ENCODE data around the gene PDZD7.

The PDZD7 gene
- total RNA-seq, result 0.18 to 2.3 (median 1.9) reads per million in 3 experiments

DNA sequence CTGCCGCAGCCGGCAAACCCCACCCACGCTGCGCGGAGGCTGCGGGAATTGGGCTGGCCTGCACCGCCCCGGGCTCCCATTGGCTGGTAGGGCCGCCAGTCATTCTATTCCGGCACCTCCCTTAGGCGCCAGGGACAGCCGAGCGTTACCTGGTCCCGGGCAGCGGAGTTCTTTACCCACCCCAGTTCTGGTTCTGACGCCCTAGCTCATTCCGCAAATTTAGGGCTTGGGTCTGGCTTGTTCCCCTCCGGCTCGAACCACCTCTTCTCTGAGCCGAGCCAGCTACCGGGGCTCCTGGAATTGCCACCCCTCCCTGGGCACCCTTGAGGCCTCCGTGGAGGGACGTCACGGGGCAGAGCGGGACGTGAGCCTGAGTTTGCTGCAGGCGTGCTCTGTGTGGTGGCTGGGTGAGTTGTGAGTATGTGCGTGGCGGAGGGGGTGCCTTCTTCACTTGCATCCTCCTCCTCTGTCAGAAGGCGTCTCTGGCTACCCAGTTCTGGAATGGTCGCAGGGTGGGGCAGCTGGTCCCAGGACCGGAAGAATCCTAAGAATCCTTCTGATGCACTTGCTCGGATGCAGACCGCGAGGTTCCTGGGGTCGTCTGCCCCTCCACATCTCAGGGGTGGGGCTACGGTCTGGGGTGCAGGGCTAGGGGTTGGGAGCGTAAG is at the start of gene PDZD7, which contains the start of gene SFXN3:
PDZD7 (minus strand) TSS at position 2 of the 668 bp plus-strand sequence. CDS start 910 bp downstream, outside the sequence.
SFXN3 (plus strand) TSS at position 107 of the 668 bp plus-strand sequence. CDS start 3,461 bp downstream, outside the sequence.
- DNase-seq, result peak; percentile 95

DNA sequence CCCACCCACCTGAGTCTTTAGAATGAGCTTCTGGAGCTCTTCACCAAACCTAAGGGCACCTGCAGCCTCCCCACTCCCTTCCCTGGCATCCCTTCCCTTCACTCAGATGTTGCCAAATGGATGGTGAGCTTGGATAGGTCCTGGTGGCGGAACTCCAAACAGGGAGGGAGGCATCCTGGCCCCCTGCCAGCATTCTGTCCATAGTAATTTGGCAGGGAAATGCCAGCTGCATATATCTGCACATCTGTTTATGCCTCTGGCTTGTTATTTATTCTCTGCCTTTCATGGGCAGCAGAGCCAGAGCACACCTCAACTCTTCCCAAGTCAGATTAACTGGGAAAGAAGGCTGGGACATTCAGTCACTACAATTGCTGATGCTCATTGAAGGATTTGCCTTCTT is 48.9 kb upstream of the PDZD7 start:
- no peak for DNase-seq

- no peak for DNase-seq
These were observed 45.7 kb upstream of the PDZD7 start for GRCh38 chr10:101076630-101077029.

DNA sequence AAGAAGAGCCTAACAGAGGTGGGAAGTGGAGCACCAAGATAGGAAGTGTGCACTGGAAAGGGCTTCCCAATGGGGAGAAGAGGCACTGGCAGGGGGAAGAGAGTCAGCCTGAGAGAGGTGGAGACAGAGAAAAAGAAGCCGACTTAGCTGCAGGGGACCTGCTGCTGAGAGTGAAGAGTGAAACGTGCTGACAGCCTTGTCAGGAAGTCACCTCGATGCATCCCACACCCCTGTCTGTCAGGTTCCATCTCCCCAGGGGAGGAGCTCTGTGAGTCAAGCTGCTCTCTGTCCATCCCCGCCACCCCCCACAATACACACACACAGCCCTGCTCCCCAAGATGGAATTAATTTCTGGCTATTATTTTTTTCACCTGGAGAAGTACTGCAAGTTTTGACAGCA is 44.8 kb upstream of the PDZD7 start:
- no peak for DNase-seq

DNA sequence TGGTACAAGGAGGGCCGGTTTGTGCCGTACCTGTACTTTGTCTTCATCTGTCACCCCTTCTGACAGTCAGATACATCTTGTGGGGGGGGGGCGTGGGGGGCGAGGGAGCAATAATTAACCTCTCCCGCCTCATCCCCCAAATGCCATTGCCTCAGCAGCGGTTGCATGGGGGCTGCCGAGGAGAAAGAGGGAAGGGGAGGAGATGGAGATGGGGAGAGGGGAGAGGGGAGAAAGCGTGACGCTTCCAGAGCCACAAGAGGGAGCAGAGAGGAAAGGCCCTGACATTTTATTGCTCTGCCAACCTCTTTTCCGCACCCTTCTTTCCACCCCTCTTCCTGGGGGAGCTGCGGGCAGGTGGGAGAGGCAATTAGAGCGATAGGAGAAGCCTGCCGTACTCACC is 42.7 kb upstream of the PDZD7 start:
- no peak for DNase-seq

- DNase-seq, result no peak
These were observed 42.0 kb upstream of the PDZD7 start for GRCh38 chr10:101072923-101073322.

- no peak for DNase-seq
These were observed 41.0 kb upstream of the PDZD7 start for GRCh38 chr10:101071885-101072433.

DNA sequence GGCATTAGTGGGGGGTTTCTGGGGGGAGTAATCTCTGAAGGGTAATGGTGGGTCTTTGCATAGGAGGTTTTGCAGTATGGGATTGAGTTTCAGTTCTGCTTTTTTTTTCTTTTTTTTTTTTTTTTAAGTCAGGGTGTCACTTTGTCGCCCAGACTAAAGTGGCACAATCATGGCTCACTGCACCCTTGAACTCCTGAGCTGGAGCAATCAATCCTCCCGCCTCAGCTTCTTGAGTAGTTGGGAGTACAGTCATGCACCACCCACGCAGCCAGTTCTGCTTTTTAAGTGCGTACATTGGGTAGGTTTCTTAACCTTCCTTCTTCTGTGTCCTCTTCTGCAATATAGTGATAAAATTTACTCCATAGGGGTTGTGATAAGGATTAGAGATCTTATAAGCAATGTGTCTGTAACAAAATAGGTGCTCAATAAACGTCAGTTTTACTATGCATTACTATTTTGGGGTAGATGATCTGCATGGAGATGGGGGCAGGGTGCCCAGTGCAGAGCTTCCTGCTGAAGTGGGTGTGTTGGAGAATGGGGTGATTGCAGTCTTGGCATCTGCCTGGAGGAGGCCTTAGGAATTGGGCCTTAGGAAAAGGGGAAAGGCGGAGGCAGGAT is 40.4 kb upstream of the PDZD7 start:
- no peak for DNase-seq

GRCh38 chr10:101070098-101070497 is 39.2 kb upstream of the PDZD7 start:
- DNase-seq, result no peak

DNA sequence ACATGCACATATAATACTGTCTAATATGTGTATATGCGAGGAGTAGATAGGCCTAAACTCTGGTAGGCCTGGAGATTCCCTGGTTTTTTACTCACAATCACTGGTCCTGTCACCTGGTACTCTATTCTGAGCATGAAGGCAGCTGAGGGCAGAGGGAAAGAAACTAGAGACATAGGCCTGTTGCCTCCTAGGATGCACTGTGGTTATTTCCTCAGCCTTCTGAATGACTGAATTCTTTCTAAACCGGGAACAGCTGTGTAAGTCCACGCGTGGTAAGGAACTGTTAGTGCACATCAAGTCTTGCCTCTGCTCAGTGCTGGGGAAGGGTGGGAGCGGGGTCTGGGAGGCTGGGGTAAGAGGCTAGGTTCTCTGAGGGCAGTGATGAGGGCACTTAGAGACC is 38.5 kb upstream of the PDZD7 start:
- DNase-seq, result no peak

DNA sequence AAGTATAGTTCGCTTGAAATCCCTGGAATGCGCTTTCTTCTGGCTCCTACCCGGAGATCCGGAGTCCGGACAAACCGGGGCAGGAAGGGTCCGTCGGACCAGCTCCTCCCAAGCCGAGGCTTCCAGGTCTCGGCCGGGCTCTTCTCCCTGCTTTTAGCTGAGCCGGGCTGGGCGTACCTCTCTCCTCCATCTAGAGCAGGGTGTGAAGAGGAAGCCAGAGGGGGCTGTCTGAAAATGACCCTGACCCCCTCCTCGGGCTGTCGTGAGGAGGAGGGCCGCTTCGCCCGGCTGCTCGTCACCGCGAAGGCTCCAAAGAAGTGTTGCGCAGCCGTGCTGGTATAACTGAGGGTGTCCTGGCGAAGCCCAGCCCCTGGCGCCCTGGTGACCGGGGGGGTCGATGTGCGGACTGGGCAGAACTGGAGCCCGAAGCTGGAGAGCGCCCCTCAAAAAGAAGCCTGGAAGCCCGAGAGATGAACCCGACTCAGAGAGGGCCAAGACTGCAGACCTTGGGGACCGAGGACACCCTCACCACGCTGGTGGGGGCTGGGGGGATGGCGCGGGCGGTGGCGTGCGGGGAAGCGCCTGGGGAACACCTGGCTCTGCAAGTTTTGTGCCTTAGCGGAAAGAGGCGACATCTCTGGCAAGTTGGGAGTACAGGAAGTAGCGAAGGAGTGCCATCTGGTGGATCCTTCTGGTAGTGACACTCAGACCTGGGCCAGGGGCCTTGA is 36.6 kb upstream of the PDZD7 start:
- peak; percentile 69 for DNase-seq

DNA sequence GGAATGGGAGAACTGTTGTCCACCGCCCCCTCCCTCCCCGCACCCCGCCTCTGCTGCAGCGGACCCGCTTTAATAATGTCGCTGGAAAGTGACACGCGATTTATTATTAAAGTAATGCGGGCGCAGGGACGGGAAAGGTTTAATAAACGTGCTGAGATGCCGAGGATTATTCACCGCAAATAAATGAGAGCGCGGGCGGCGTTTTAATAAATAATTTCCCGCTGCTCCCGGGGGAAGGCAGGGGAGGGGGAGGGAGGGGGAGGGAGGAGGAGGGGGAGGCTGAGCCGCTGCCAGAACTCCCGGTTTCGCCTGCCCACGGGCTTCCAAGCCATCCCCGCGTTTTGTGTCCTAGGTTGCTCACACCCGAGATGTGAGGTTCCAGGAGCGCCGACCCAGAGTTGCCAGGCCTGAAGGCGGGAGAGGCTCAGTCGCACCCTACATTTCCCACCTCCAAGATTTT is 36.0 kb upstream of the PDZD7 start:
- no peak for DNase-seq

- peak; percentile 32 for DNase-seq
These were observed 35.4 kb upstream of the PDZD7 start for GRCh38 chr10:101066146-101066895.

GRCh38 chr10:101065481-101066145 is 34.7 kb upstream of the PDZD7 start:
- no peak for DNase-seq

- no peak for DNase-seq
These were observed 33.6 kb upstream of the PDZD7 start for GRCh38 chr10:101064415-101065030.

GRCh38 chr10:101063548-101064414 is 32.9 kb upstream of the PDZD7 start:
- DNase-seq, result no peak

- DNase-seq, result no peak
These were observed 32.2 kb upstream of the PDZD7 start for GRCh38 chr10:101063050-101063525.

DNA sequence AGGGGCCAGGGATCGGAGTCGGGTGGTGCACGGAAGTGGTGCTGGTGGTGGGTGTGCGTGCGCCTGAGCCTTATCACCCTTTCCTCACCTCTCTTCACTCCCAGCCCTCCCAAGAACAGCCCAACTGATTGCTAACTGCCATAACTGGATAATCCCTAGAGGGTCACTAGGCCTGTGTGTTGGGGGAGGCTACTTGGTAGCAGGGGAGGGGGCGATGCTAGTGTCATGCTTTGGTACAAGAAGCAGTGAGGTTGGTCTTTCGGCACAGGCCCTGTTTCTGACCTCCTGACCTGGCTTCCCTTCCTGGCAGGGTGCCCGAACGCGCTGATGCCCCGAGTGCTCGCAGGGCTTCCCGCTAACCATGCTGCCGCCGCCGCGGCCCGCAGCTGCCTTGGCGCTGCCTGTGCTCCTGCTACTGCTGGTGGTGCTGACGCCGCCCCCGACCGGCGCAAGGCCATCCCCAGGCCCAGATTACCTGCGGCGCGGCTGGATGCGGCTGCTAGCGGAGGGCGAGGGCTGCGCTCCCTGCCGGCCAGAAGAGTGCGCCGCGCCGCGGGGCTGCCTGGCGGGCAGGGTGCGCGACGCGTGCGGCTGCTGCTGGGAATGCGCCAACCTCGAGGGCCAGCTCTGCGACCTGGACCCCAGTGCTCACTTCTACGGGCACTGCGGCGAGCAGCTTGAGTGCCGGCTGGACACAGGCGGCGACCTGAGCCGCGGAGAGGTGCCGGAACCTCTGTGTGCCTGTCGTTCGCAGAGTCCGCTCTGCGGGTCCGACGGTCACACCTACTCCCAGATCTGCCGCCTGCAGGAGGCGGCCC is 31.5 kb upstream of the PDZD7 start:
- peak; percentile 37 for DNase-seq

GRCh38 chr10:101061624-101062231 is 30.8 kb upstream of the PDZD7 start, which contains the start of gene KAZALD1:
Gene KAZALD1 (plus strand): TSS chr10:101061989. CDS start chr10:101062593, 604 bp downstream.
- DNase-seq, result no peak

Data from central memory CD4-positive, alpha-beta T cell (primary cell).